H1 (cell line): ENCODE data around the gene MYD88. TPM values are rescaled to one million over a fixed set of nuclear protein-coding genes. Genes with fewer than 3 reads are reported as not detected.

Source experiments
- CTCF ChIA-PET: fragments of 300-600 bp; sonication (Branson Sonifier 250); formaldehyde crosslinking; loops from one replicate; lab custom pipeline; 2021; ENCODE audit not compliant: partially characterized antibody; lab: Charles Lee
- POLR2A ChIA-PET: fragments of 300-600 bp; sonication (Branson Sonifier 250); formaldehyde crosslinking; loops from one replicate; lab custom pipeline; 2021; ENCODE audit warnings: inconsistent platforms; ENCODE audit not compliant: partially characterized antibody; lab: Charles Lee
- DNase-seq, 2 experiments: peaks; one replicate each; pipeline versions ENCODE4 v3.0.0 to v3.0.0-alpha.2; 2010 to 2022; ENCODE audit warnings: low spot score in 2 of 2, low read depth in 1 of 2, mixed read lengths in 1 of 2
- FAIRE-seq: peaks from 2 replicates; lab custom pipeline; 2011; peaks lifted over from hg19 to GRCh38; lab: Jason Lieb, UNC
- H2AFZ ChIP-seq: 2 replicates; pipeline ENCODE4 v1.8.1; 2012; ENCODE audit warnings: low read length, inconsistent platforms
- H2AK5ac ChIP-seq: 2 replicates; pipeline ENCODE4 v1.6.1; 2013; ENCODE audit warnings: low read depth, low read length
- H2BK120ac ChIP-seq: replicated peaks from 2 replicates; pipeline ENCODE3; 2013; ENCODE audit warnings: low read depth, low read length, inconsistent platforms
- H2BK12ac ChIP-seq: 2 replicates; pipeline ENCODE4 v1.6.1; 2013; ENCODE audit warnings: low read depth, low read length
- H2BK15ac ChIP-seq: 2 replicates; pipeline ENCODE4 v1.6.1; 2013; ENCODE audit warnings: low read length
- H2BK20ac ChIP-seq: 2 replicates; pipeline ENCODE4 v1.6.1; 2013; ENCODE audit warnings: low read length
- H2BK5ac ChIP-seq: 2 replicates; pipeline ENCODE4 v1.6.1; 2013; ENCODE audit warnings: low read depth, low read length
- H3K14ac ChIP-seq: 2 replicates; pipeline ENCODE4 v1.6.1; 2013; ENCODE audit warnings: inconsistent platforms; ENCODE audit not compliant: insufficient read length
- H3K18ac ChIP-seq: 2 replicates; pipeline ENCODE4 v1.6.1; 2013; ENCODE audit warnings: low read length; ENCODE audit errors: extremely low read depth
- H3K23ac ChIP-seq: 2 replicates; pipeline ENCODE4 v1.6.1; 2013; ENCODE audit warnings: inconsistent platforms; ENCODE audit not compliant: insufficient read length
- H3K23me2 ChIP-seq: 2 replicates; pipeline ENCODE4 v1.6.1; 2013; ENCODE audit warnings: low read depth, low read length
- H3K27ac ChIP-seq: 2 replicates; pipeline ENCODE4 v1.6.1; 2011; ENCODE audit warnings: low read depth, low read length, inconsistent platforms
- H3K27me3 ChIP-seq, 4 experiments: replicated peaks in 1 of 4; 1 replicate in 1 of 4; 2 replicates in 3 of 4; pipeline versions ENCODE4 v1.6.1 to v1.8.1; 2011 to 2013; ENCODE audit warnings: low read length in 3 of 4, mild to moderate bottlenecking in 3 of 4, inconsistent platforms in 2 of 4, mixed read lengths in 2 of 4, moderate library complexity in 1 of 4; ENCODE audit not compliant: control insufficient read depth in 3 of 4, insufficient read depth in 3 of 4; ENCODE audit errors: extremely low read depth in 1 of 4
- H3K36me3 ChIP-seq, 4 experiments: 2 replicates each; pipeline versions ENCODE4 v1.6.1 to v1.8.1; 2011 to 2013; ENCODE audit warnings: mild to moderate bottlenecking in 4 of 4, low read length in 3 of 4, moderate library complexity in 2 of 4, control low read depth in 1 of 4, inconsistent platforms in 1 of 4; ENCODE audit not compliant: insufficient read depth in 4 of 4, control insufficient read depth in 2 of 4
- H3K4ac ChIP-seq: replicated peaks from 2 replicates; pipeline ENCODE3; 2013; ENCODE audit warnings: low read length, low read depth, mixed read lengths, inconsistent platforms; ENCODE audit not compliant: insufficient read length
- H3K4me1 ChIP-seq, 4 experiments: replicated peaks in 1 of 4; 1 replicate in 1 of 4; 2 replicates in 3 of 4; pipeline versions ENCODE4 v1.6.1 to v1.8.1; 2011 to 2013; ENCODE audit warnings: low read length in 3 of 4, inconsistent platforms in 2 of 4, mixed read lengths in 1 of 4; ENCODE audit not compliant: insufficient read depth in 4 of 4, control insufficient read depth in 3 of 4
- H3K4me2 ChIP-seq, 2 experiments: 2 replicates each; pipeline versions ENCODE4 v1.6.1 to v1.8.1; 2011 to 2013; ENCODE audit warnings: low read depth in 2 of 2, low read length in 2 of 2, control low read depth in 1 of 2, inconsistent platforms in 1 of 2, mild to moderate bottlenecking in 1 of 2; ENCODE audit not compliant: insufficient read depth in 1 of 2
- H3K4me3 ChIP-seq, 4 experiments: fragments of 200-600, 300-600 bp in 1 of 4; sonication (generic), shearing (Covaris generic), sonication (Bioruptor Twin) in 1 of 4; 2 replicates each; pipeline versions ENCODE4 v1.5.1 to v1.8.1; 2011 to 2016; ENCODE audit warnings: low read length in 4 of 4, low read depth in 3 of 4, control low read depth in 2 of 4, inconsistent platforms in 2 of 4, mild to moderate bottlenecking in 2 of 4, mixed read lengths in 1 of 4, moderate library complexity in 1 of 4; ENCODE audit not compliant: insufficient read depth in 2 of 4; ENCODE audit errors: extremely low read depth in 1 of 4
- H3K56ac ChIP-seq: replicated peaks from 2 replicates; pipeline ENCODE3; 2013; ENCODE audit warnings: low read depth, mild to moderate bottlenecking, mixed read lengths, low read length, inconsistent platforms; ENCODE audit not compliant: insufficient read length
- H3K79me1 ChIP-seq: 2 replicates; pipeline ENCODE4 v1.6.1; 2013; ENCODE audit warnings: low read depth, low read length, control low read depth
- H3K79me2 ChIP-seq, 2 experiments: 2 replicates each; pipeline versions ENCODE4 v1.6.1 to v1.8.1; 2012 to 2013; ENCODE audit warnings: low read length in 2 of 2, mild to moderate bottlenecking in 2 of 2, inconsistent platforms in 1 of 2; ENCODE audit not compliant: insufficient read depth in 2 of 2, control insufficient read depth in 1 of 2
- H3K9ac ChIP-seq, 4 experiments: replicated peaks in 1 of 4; 1 replicate in 1 of 4; 2 replicates in 3 of 4; pipeline versions ENCODE4 v1.6.1 to v1.8.1; 2011 to 2013; ENCODE audit warnings: low read depth in 3 of 4, low read length in 3 of 4, control low read depth in 2 of 4, mild to moderate bottlenecking in 2 of 4, moderate library complexity in 2 of 4, inconsistent platforms in 1 of 4; ENCODE audit errors: extremely low read depth in 1 of 4
- H3K9me3 ChIP-seq, 2 experiments: 2 replicates each; pipeline versions ENCODE4 v1.6.1 to v1.8.1; 2012 to 2013; ENCODE audit warnings: mild to moderate bottlenecking in 2 of 2, moderate library complexity in 2 of 2, control low read depth in 1 of 2, inconsistent platforms in 1 of 2, low read depth in 1 of 2, low read length in 1 of 2, mixed read lengths in 1 of 2; ENCODE audit not compliant: insufficient read depth in 2 of 2
- H4K20me1 ChIP-seq, 2 experiments: replicated peaks in 1 of 2; 2 replicates each; pipeline versions ENCODE3 to v1.8.1; 2011 to 2013; ENCODE audit warnings: inconsistent platforms in 2 of 2, low read length in 2 of 2, mild to moderate bottlenecking in 1 of 2; ENCODE audit not compliant: insufficient read depth in 2 of 2, control insufficient read depth in 1 of 2
- H4K5ac ChIP-seq: 2 replicates; pipeline ENCODE4 v1.6.1; 2013; ENCODE audit warnings: low read length, low read depth, mixed read lengths, inconsistent platforms; ENCODE audit not compliant: insufficient read length
- H4K8ac ChIP-seq: 2 replicates; pipeline ENCODE4 v1.8.0; 2013; ENCODE audit warnings: mild to moderate bottlenecking, moderate library complexity, low read length, inconsistent platforms; ENCODE audit not compliant: insufficient read depth; ENCODE audit errors: extremely low read depth
- H4K91ac ChIP-seq: replicated peaks from 2 replicates; pipeline ENCODE3; 2013; ENCODE audit warnings: low read length, mixed read lengths, inconsistent platforms; ENCODE audit not compliant: insufficient read length
- POU5F1 ChIP-seq: IDR thresholded peaks from 2 replicates; pipeline ENCODE4 v1.6.1; 2011; ENCODE audit warnings: low read depth, mild to moderate bottlenecking, low read length, moderate library complexity
- WGBS, 2 experiments: shearing (Covaris generic) in 1 of 2; methylation state at CpG; one replicate each; pipeline versions ENCODE4 v1.1.6 to v1.1.7; 2013 to 2015; ENCODE audit warnings: low lambda C conversion rate in 2 of 2, mixed read lengths in 2 of 2, inconsistent platforms in 1 of 2, low coverage in 1 of 2, missing lambda C conversion rate in 1 of 2; ENCODE audit not compliant: insufficient replicate concordance in 2 of 2, insufficient coverage in 1 of 2, insufficient read length in 1 of 2; ENCODE audit errors: extremely low coverage in 1 of 2, missing lambda C conversion rate in 1 of 2; 5-methylcytosine and 5-hydroxymethylcytosine counted together
- polyA plus RNA-seq, 7 experiments: library from polyadenylated mRNA; depleted of rRNA in 3 of 7; stranded (reverse) in 5 of 7; unstranded in 2 of 7; fragments of >200 nt in 5 of 7; fragments of 200-250 nt in 2 of 7; gene quantifications; 1 replicate in 5 of 7; 2 replicates in 1 of 7; 4 replicates in 1 of 7; pipeline versions ENCODE4 v1.2.1 to v1.2.3, GENCODE V29; 2011 to 2013; ENCODE audit warnings: missing spikeins in 2 of 7, mixed read lengths in 2 of 7
- total RNA-seq: library from RNA; stranded (reverse); fragmentation: NEBNext Ultra II Directional; extraction: Animal tissue kit (Norgen Biotek cat#: 25700); gene quantifications from 2 replicates; pipeline ENCODE4 v1.2.1, GENCODE V29; 2021

MYD88 gene
- total and polyA plus RNA-seq, 2 of the 8 experiments (the other 6 are each of a cell fraction or from before 2014, with no cell fraction given) = 22.1 to 22.5 TPM

DNA sequence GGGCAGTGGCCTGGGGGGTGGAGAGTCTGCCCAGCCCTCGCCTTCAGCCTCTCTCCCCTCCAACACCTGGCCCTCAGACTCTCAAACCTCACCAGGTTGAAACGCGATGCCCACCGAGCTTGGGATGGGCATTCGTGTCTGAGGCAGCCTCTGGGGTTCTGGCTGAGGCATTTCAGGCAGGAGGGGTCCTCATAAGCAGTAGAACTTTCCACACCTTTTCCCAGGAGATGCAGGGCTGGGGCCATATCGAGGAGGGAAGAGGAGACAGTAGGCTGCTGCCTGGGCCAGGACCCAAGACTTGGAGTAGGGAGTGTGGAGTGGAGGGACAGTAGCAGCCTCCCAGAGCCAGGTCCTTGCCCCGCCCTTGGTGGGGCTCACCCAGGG lies 26.1 kb upstream of the MYD88 start:
- 87% methylated on average over 7 of the region's 7 CpGs; no CpG with 5 or more reads in 1 of the 2 experiments for WGBS, 2 experiments
- Histone ChIP-seq H3K56ac (no peak overlapping the region), H2BK15ac (no peak overlapping the region), H4K5ac (no peak overlapping the region), H3K4me2 (no peak overlapping the region), H2AK5ac (no peak overlapping the region), H4K91ac (no peak overlapping the region), H4K20me1 (peaks cover 0 to 2% of the 10 kb centered on the region in 2 experiments), H2BK5ac (no peak overlapping the region), H3K27ac (no peak overlapping the region), H2BK20ac (no peak overlapping the region), H3K14ac (no peak overlapping the region), H3K23ac (no peak overlapping the region), H3K4me1 (no peaks in the 10 kb centered on the region), H2AFZ (no peak overlapping the region), H3K9me3 (no peaks in the 10 kb centered on the region; a peak in 1 of 4 replicates), H3K27me3 (no peaks in the 10 kb centered on the region), H3K18ac (no peak overlapping the region), H3K4ac (no peak overlapping the region), H2BK120ac (no peak overlapping the region), H2BK12ac (no peak overlapping the region), H3K23me2 (no peaks in the 10 kb centered on the region), H3K79me1 (no peaks in the 10 kb centered on the region), H4K8ac (no peak overlapping the region), H3K4me3 (no peak overlapping the region), H3K9ac (no peak overlapping the region), H3K36me3 (no peaks in the 10 kb centered on the region), H3K79me2 (no peaks in the 10 kb centered on the region)
- FAIRE-seq = no peak
- ChIA-PET POLR2A (interaction anchor here (1.4 kb wide), 2 partner anchors 9 to 13 kb away, joined by 3 to 4 read pairs; no protein-coding TSS in a partner anchor), CTCF (interaction anchor here (1.0 to 1.7 kb wide), 2 partner anchors 7 to 9 kb away, joined by 3 to 5 read pairs; no protein-coding TSS in a partner anchor)
- TF ChIP-seq POU5F1 = no peak
- no peak for DNase-seq
